Measurements from ENCODE around the gene COMMD3. TPM values are rescaled to one million over a fixed set of nuclear protein-coding genes. Genes with fewer than 3 reads are reported as not detected.

Gene COMMD3
- total RNA-seq, 1 experiment from 2014 or later: 2.4 TPM

DNA sequence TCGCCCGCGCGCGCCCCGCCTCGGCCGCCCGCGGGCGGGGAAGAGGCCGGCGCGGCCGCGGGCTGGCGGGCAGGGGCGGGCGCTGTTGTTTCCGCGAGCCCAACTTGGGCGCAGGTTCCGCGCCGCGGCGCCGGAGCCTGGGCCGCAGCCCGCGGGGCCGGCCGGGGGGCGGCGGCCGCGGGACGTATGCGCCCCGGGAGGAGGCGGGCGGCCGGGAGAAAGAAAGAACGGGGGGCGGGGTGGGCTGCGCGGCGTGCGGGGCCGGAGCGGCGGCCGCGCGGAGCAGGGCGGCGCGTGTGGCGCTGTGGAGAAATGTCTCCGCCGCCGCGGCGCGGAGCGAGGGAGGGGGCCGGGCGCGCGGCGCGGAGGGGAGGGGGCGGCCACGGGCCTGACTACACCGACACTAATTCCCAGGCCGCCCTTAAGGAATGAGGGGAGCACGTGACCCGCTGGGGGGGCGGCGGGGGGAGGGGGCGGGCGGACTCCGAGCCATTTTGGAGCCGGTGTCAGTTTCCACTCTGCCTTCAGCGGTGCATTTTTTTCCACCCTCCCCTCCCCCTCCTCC lies 4.5 kb downstream of the COMMD3 start, which contains the start of gene BMI1:
TSS of gene BMI1 (plus strand) at position 509 of the 565 bp plus-strand sequence. CDS start 5,351 bp downstream, outside the sequence.
- peak within 1 kb of the TSS; percentile 92; the same call in 1 of the 2 replicates for H3K14ac ChIP-seq (ENCODE audit: insufficient read depth, low read length)
- peaks cover 82% of the 10 kb centered on the region for H3K27me3 Mint-ChIP-seq (ENCODE audit: low read depth)
- no peak within 1 kb of the TSS for H3K4ac ChIP-seq (ENCODE audit: low read depth, low read length)
- H3K79me2 ChIP-seq (ENCODE audit: insufficient read depth, low read length): no peaks in the 10 kb centered on the region
- H2AFZ ChIP-seq (ENCODE audit: low read length): no peak within 1 kb of the TSS
- no peak within 1 kb of the TSS for H4K5ac ChIP-seq (ENCODE audit: insufficient read length, low read depth, low read length)
- no peak within 1 kb of the TSS for H4K91ac ChIP-seq (ENCODE audit: insufficient read length, low read depth, low read length)
- no peaks in the 10 kb centered on the region for H3K9me3 ChIP-seq (ENCODE audit: control insufficient read depth, low read depth, low read length)
- peaks cover 5% of the 10 kb centered on the region; the same call in 1 of the 2 replicates for H3K4me1 ChIP-seq (ENCODE audit: insufficient read depth, low read length)
- H2BK5ac ChIP-seq (ENCODE audit: insufficient read length, low read length): no peak within 1 kb of the TSS
- peaks cover 0 to 2% (median 1%) of the 10 kb centered on the region in 3 experiments; a peak in 3 of 7 replicates for H3K36me3 Mint-ChIP-seq (ENCODE audit: insufficient read depth in 1 of 3, low read depth in 3 of 3)
- no peak within 1 kb of the TSS for H3K27ac ChIP-seq (ENCODE audit: insufficient read length, low read depth, low read length)
- TF ChIP-seq, protein P1, sequence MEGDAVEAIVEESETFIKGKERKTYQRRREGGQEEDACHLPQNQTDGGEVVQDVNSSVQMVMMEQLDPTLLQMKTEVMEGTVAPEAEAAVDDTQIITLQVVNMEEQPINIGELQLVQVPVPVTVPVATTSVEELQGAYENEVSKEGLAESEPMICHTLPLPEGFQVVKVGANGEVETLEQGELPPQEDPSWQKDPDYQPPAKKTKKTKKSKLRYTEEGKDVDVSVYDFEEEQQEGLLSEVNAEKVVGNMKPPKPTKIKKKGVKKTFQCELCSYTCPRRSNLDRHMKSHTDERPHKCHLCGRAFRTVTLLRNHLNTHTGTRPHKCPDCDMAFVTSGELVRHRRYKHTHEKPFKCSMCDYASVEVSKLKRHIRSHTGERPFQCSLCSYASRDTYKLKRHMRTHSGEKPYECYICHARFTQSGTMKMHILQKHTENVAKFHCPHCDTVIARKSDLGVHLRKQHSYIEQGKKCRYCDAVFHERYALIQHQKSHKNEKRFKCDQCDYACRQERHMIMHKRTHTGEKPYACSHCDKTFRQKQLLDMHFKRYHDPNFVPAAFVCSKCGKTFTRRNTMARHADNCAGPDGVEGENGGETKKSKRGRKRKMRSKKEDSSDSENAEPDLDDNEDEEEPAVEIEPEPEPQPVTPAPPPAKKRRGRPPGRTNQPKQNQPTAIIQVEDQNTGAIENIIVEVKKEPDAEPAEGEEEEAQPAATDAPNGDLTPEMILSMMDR (conservative IDR thresholded peaks at IDR 0.05): no peak
- H3K79me1 ChIP-seq (ENCODE audit: insufficient read depth, low read depth, low read length, poor library complexity, severe bottlenecking): no peaks in the 10 kb centered on the region
- H2BK20ac ChIP-seq (ENCODE audit: low read depth, low read length, poor library complexity, severe bottlenecking): no peak within 1 kb of the TSS
- WGBS (ENCODE audit: extremely low coverage, insufficient read length, low lambda C conversion rate): no CpG with 5 or more reads among the region's 85 CpGs
- no peak within 1 kb of the TSS for H2BK12ac ChIP-seq (ENCODE audit: insufficient read length, low read depth, low read length)
- DNase-seq: peak; percentile 85
- no peak within 1 kb of the TSS for H3K9ac ChIP-seq (ENCODE audit: extremely low read depth, insufficient read length, low read length)
- no peak within 1 kb of the TSS for H2AK5ac ChIP-seq (ENCODE audit: insufficient read length, low read length)
- no peak within 1 kb of the TSS for H4K8ac ChIP-seq (replicated peaks; ENCODE audit: insufficient read length, low read depth, low read length)
- H3K4me3 Mint-ChIP-seq: peak within 1 kb of the TSS; percentile 74 to 86
- H2BK15ac ChIP-seq (ENCODE audit: low read depth, low read length): no peak within 1 kb of the TSS
- H3K9me3 Mint-ChIP-seq: peaks cover 4 to 5% of the 10 kb centered on the region in 2 experiments; a peak in 2 of 5 replicates
- H3K56ac ChIP-seq (ENCODE audit: insufficient read length, low read depth, low read length): no peak within 1 kb of the TSS
- H3K4me1 Mint-ChIP-seq: peaks cover 39 to 58% of the 10 kb centered on the region in 2 experiments
- H3K23ac ChIP-seq (ENCODE audit: insufficient read length, low read depth, low read length): no peak within 1 kb of the TSS
- peak within 1 kb of the TSS; percentile 47 for H3K18ac ChIP-seq (ENCODE audit: insufficient read length, low read depth, low read length)
- H2BK120ac ChIP-seq (ENCODE audit: low read depth, low read length, poor library complexity, severe bottlenecking): no peak within 1 kb of the TSS
- peaks cover 12% of the 10 kb centered on the region for H3K23me2 ChIP-seq (ENCODE audit: insufficient read length, low read depth, low read length, poor library complexity, severe bottlenecking)
- no peak within 1 kb of the TSS for H3T11ph ChIP-seq (ENCODE audit: low read length)
- peaks cover 52% of the 10 kb centered on the region for H3K27me3 ChIP-seq (ENCODE audit: insufficient read depth, low read length)
- H4K20me1 ChIP-seq (ENCODE audit: control insufficient read depth, insufficient read depth, insufficient read length): no peaks in the 10 kb centered on the region
- peak within 1 kb of the TSS; percentile 81 for H3K4me2 ChIP-seq (ENCODE audit: insufficient read depth, insufficient read length, low read length)
- no peak within 1 kb of the TSS for H3K27ac Mint-ChIP-seq

Data from H9 (cell line).